ENCODE measurements around the gene EIPR1.

Gene EIPR1

DNA sequence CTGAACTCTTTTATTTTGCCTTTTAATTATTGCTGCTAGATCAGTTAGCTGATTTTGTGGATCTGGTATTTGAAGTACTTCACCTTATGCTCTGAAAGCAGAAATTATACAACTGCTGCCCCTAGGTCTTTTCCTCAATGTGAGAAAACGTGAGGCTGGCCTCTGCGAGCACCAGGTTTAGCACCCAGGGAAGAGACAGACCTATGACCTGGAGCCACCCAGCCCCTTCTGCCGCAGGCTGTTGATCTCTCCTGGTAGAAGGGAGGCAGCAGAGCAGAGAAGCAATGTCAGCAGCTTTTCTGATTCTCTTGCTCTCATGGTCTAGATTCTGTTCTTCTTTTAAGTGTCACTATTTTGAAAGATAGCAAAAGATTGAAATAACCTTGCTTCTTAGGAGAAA lies 21.8 kb upstream of the EIPR1 start:
- H3K4me3 ChIP-seq (ENCODE audit: low read length): no peak overlapping the region
- H3K4me2 ChIP-seq (ENCODE audit: low read length): no peak overlapping the region
- H3K36me3 ChIP-seq (ENCODE audit: insufficient read depth, low read length): peaks cover 39% of the 10 kb centered on the region

DNA sequence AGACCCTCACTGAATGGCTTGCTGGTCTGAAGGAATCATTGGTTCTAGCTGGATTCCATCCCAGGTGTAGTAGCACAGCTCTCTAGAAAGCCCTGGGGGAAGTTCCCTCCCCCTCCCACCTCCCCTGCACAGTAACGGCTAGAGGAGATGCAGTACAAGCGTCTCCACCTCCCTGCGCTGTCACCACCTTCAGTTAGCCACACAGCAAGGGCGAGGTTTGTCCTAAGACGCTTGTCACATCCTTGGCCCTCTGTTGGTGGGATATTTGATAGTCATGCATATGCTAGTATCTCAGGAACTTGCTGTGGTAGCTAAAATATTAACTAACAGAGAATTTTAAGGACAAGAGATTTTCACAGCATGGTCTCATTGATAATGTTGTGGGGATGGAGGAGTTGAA lies 21.2 kb upstream of the EIPR1 start:
- H3K27me3 ChIP-seq (ENCODE audit: control insufficient read depth, insufficient read depth, low read length): no peaks in the 10 kb centered on the region
- no peaks in the 10 kb centered on the region for H3K4me1 ChIP-seq (ENCODE audit: control insufficient read depth, insufficient read depth, low read length)
- H3K4me2 ChIP-seq (ENCODE audit: low read length): no peak overlapping the region
- H3K9me3 ChIP-seq (replicated peaks; ENCODE audit: low read length): peaks cover 4% of the 10 kb centered on the region
- H3K4me3 ChIP-seq (ENCODE audit: low read length): no peak overlapping the region
- peaks cover 38% of the 10 kb centered on the region for H3K36me3 ChIP-seq (ENCODE audit: insufficient read depth, low read length)
- H3K9ac ChIP-seq (ENCODE audit: low read depth, low read length): no peak overlapping the region

More for the DNA sequence above, 21.8 kb upstream of the EIPR1 start:
- no peak overlapping the region for H3K9ac ChIP-seq (ENCODE audit: low read depth, low read length)
- peaks cover 4% of the 10 kb centered on the region for H3K9me3 ChIP-seq (replicated peaks; ENCODE audit: low read length)
- H3K27me3 ChIP-seq (ENCODE audit: control insufficient read depth, insufficient read depth, low read length): no peaks in the 10 kb centered on the region
- no peaks in the 10 kb centered on the region for H3K4me1 ChIP-seq (ENCODE audit: control insufficient read depth, insufficient read depth, low read length)

DNA sequence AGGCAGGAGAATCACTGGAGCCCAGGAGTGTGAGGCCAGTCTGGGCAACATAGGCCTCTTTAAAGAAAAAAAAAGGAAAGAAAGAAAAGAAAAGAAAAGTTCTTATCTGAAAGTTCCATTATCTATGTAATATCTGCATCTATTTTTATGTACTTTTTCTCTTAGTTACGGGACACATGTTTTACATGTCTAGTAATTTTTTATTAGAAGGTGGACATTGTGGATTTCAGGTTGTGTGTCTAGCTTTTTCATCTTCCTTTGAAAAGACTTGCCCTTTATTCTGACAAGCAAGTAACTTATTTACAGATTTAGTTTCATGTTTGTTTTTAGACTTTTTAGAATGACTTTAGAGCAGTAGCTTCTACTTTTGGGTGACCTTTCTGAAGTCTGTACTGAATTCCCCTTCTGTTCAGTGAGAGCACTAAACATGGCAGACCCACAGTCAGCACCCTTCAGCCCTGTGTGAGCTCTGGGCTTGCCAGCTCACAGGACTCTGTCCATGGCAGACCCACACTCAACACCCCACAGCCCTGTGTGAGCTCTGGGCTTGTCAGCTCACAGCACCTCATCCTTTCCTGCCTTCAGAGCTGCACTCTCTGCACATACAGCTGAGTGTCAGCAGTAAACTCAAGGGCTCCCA lies 19.4 kb upstream of the EIPR1 start:
- Histone ChIP-seq H3K4me3 (ENCODE audit: low read length) (no peak overlapping the region), H3K9ac (ENCODE audit: low read depth, low read length) (no peak overlapping the region), H3K4me2 (ENCODE audit: low read length) (no peak overlapping the region), H3K9me3 (replicated peaks; ENCODE audit: low read length) (peaks cover 4% of the 10 kb centered on the region), H3K36me3 (ENCODE audit: insufficient read depth, low read length) (peaks cover 41% of the 10 kb centered on the region), H3K4me1 (ENCODE audit: control insufficient read depth, insufficient read depth, low read length) (no peaks in the 10 kb centered on the region), H3K27me3 (ENCODE audit: control insufficient read depth, insufficient read depth, low read length) (no peaks in the 10 kb centered on the region)

DNA sequence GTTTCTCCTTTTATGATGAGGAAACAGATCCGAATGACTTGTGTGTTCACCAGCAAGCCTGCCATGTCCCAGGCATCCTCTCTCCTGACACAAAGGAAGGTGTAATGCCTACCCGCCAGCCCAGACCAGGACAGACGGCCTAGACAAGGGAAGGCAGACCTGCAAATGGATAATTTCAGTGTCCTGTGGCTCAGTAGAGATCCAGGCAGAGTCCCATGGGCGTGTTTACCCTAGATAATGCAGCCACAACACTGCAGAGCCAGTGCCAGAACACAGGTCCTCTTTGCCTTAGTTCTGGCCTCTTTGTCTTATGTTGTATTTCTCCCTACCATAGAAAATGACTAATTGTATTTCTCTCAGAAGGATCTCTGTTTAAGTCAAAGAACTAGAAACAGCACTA lies 14.6 kb upstream of the EIPR1 start:
- Histone ChIP-seq H3K27me3 (ENCODE audit: control insufficient read depth, insufficient read depth, low read length) (no peaks in the 10 kb centered on the region), H3K36me3 (ENCODE audit: insufficient read depth, low read length) (peaks cover 57% of the 10 kb centered on the region), H3K9me3 (replicated peaks; ENCODE audit: low read length) (peaks cover 4% of the 10 kb centered on the region), H3K9ac (ENCODE audit: low read depth, low read length) (no peak overlapping the region), H3K4me3 (ENCODE audit: low read length) (no peak overlapping the region), H3K4me1 (ENCODE audit: control insufficient read depth, insufficient read depth, low read length) (no peaks in the 10 kb centered on the region), H3K4me2 (ENCODE audit: low read length) (no peak overlapping the region)

DNA sequence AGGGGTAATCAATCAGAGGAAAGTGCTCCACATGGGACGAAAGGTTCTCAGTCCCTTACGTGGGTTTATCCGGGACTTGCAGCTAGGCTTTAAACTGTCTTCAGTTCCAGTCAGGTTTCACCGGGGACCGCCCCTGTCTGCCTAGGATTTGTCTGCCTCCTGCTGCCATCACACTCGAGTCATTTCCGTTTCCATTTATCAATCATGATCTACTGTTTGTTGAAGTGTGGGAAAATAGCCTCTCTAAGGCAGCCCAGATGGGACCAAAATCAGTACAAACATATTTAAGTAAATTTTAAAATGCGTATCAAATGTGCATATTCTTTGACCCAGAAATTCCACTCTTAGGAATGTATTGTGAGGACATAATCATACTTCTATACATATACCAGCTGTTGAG lies 12.4 kb upstream of the EIPR1 start:
- Histone ChIP-seq H3K27me3 (ENCODE audit: control insufficient read depth, insufficient read depth, low read length) (no peaks in the 10 kb centered on the region), H3K4me3 (ENCODE audit: low read length) (no peak overlapping the region), H3K9me3 (replicated peaks; ENCODE audit: low read length) (no peaks in the 10 kb centered on the region), H3K4me1 (ENCODE audit: control insufficient read depth, insufficient read depth, low read length) (no peaks in the 10 kb centered on the region), H3K9ac (ENCODE audit: low read depth, low read length) (no peak overlapping the region), H3K36me3 (ENCODE audit: insufficient read depth, low read length) (peaks cover 46% of the 10 kb centered on the region), H3K4me2 (ENCODE audit: low read length) (no peak overlapping the region)

DNA sequence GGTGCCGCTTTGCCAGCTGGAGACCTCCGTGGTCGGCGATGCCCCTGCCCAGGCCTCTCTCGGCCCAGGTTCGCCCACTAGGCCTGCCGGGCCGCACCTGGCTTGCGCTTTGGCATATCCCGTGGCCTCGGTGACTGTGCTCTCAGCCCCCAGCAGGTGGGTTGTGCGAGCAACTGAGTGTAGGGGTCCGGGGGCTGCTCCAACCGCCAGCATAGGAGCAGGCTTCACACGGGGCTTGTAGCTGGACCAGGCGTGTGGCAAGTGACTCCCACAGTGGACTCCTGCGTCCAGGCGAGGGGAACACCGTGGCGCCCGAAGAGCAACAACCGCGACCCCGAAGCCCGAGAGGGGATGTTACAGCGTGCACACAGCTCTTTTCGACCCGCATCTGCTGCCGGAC lies 11.6 kb upstream of the EIPR1 start:
- Histone ChIP-seq H3K27me3 (ENCODE audit: control insufficient read depth, insufficient read depth, low read length) (no peaks in the 10 kb centered on the region), H3K9ac (ENCODE audit: low read depth, low read length) (no peak overlapping the region), H3K4me2 (ENCODE audit: low read length) (no peak overlapping the region), H3K4me3 (ENCODE audit: low read length) (no peak overlapping the region), H3K9me3 (replicated peaks; ENCODE audit: low read length) (no peaks in the 10 kb centered on the region), H3K36me3 (ENCODE audit: insufficient read depth, low read length) (peaks cover 45% of the 10 kb centered on the region), H3K4me1 (ENCODE audit: control insufficient read depth, insufficient read depth, low read length) (no peaks in the 10 kb centered on the region)

DNA sequence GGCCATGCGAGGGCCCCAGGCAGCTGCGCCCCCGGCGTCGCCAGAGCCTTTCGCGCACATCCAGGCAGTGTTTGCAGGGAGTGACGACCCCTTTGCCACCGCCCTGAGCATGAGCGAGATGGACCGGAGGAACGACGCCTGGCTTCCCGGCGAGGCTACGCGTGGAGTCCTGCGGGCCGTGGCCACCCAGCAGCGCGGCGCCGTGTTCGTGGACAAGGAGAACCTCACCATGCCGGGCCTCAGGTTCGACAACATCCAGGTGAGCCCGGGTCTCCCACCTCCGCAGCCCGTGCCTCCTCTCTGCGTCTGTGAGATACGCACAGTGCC lies 10.8 kb upstream of the EIPR1 start:
- no peak overlapping the region for H3K4me3 ChIP-seq (ENCODE audit: low read length)
- H3K36me3 ChIP-seq (ENCODE audit: insufficient read depth, low read length): peaks cover 38% of the 10 kb centered on the region
- H3K4me1 ChIP-seq (ENCODE audit: control insufficient read depth, insufficient read depth, low read length): no peaks in the 10 kb centered on the region
- H3K9ac ChIP-seq (ENCODE audit: low read depth, low read length): no peak overlapping the region
- H3K9me3 ChIP-seq (replicated peaks; ENCODE audit: low read length): no peaks in the 10 kb centered on the region
- H3K27me3 ChIP-seq (ENCODE audit: control insufficient read depth, insufficient read depth, low read length): no peaks in the 10 kb centered on the region
- no peak overlapping the region for H3K4me2 ChIP-seq (ENCODE audit: low read length)

DNA sequence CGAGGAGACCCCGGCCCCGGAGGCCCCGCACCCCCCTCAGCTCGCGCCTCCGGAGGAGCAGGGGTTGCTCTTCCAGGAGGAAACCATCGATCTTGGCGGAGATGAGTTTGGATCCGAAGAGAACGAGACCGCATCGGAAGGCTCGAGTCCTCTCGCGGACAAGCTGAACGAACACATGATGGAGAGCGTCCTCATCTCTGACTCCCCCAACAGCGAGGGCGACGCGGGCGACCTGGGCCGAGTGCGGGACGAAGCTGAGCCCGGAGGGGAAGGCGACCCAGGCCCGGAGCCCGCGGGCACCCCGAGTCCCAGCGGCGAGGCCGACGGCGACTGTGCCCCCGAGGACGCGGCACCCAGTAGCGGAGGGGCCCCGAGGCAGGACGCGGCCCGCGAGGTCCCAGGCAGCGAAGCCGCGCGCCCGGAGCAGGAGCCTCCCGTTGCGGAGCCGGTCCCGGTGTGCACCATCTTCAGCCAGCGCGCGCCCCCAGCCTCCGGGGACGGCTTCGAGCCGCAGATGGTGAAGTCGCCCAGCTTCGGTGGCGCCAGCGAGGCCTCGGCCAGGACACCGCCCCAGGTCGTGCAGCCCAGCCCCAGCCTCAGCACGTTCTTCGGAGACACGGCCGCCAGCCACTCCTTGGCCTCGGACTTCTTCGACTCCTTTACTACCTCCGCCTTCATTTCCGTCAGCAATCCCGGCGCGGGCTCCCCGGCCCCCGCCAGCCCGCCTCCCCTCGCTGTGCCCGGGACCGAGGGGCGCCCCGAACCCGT lies 10.2 kb upstream of the EIPR1 start:
- H3K9me3 ChIP-seq (replicated peaks; ENCODE audit: low read length): no peaks in the 10 kb centered on the region
- H3K36me3 ChIP-seq (ENCODE audit: insufficient read depth, low read length): peaks cover 37% of the 10 kb centered on the region

DNA sequence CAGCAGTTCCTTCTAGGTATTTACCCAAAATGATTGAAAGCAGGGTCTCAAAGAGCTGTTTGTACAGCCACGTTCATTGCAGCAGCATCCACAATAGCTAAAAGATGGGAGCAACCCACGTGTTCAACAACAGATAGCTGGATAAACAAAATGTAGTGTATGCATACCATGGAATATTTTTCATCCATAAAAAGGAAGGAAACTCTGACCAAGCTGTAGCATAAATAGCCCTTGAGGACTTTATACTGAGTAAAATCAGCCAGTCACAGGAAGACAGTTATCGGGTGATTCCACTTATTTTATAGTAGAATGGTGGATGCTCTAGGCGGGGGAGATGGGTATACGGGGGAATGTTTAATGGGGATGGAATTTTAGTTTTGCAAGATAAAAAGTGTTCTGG lies 9.4 kb upstream of the EIPR1 start:
- H3K9ac ChIP-seq (ENCODE audit: low read depth, low read length): no peak overlapping the region
- H3K4me1 ChIP-seq (ENCODE audit: control insufficient read depth, insufficient read depth, low read length): no peaks in the 10 kb centered on the region
- peaks cover 35% of the 10 kb centered on the region for H3K36me3 ChIP-seq (ENCODE audit: insufficient read depth, low read length)
- H3K9me3 ChIP-seq (replicated peaks; ENCODE audit: low read length): no peaks in the 10 kb centered on the region
- no peaks in the 10 kb centered on the region for H3K27me3 ChIP-seq (ENCODE audit: control insufficient read depth, insufficient read depth, low read length)
- no peak overlapping the region for H3K4me2 ChIP-seq (ENCODE audit: low read length)
- H3K4me3 ChIP-seq (ENCODE audit: low read length): no peak overlapping the region

More for the DNA sequence above, 10.2 kb upstream of the EIPR1 start:
- H3K4me2 ChIP-seq (ENCODE audit: low read length): no peak overlapping the region
- no peaks in the 10 kb centered on the region for H3K4me1 ChIP-seq (ENCODE audit: control insufficient read depth, insufficient read depth, low read length)
- H3K27me3 ChIP-seq (ENCODE audit: control insufficient read depth, insufficient read depth, low read length): no peaks in the 10 kb centered on the region
- no peak overlapping the region for H3K4me3 ChIP-seq (ENCODE audit: low read length)
- no peak overlapping the region for H3K9ac ChIP-seq (ENCODE audit: low read depth, low read length)

DNA sequence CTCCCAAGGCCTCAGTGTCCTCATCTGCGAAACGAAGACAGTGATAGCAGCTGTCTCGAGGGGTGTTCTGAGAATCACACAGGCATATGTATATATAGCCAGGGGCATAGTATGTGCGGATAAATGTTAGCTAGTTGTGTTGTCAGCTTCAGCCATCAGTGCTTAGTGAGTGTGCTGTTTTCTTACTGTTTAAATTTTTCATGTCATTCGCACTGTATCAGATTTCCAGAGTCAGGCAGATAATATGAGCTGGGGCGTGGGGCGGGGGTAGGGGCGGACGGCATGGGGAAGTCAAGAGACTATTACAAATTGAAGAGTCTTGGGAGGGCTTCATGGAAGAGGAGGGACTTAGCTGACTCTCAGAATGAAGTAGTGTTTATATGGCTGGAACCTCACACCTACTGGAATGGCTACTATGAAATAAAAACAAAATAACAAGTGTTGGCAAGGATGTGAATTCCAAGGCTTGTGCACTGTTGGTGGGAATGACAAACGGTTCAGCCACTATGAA lies 8.9 kb upstream of the EIPR1 start:
- Histone ChIP-seq H3K9me3 (replicated peaks; ENCODE audit: low read length) (no peaks in the 10 kb centered on the region), H3K27me3 (ENCODE audit: control insufficient read depth, insufficient read depth, low read length) (no peaks in the 10 kb centered on the region), H3K4me2 (ENCODE audit: low read length) (no peak overlapping the region), H3K9ac (ENCODE audit: low read depth, low read length) (no peak overlapping the region), H3K4me3 (ENCODE audit: low read length) (no peak overlapping the region), H3K4me1 (ENCODE audit: control insufficient read depth, insufficient read depth, low read length) (no peaks in the 10 kb centered on the region), H3K36me3 (ENCODE audit: insufficient read depth, low read length) (peaks cover 30% of the 10 kb centered on the region)

DNA sequence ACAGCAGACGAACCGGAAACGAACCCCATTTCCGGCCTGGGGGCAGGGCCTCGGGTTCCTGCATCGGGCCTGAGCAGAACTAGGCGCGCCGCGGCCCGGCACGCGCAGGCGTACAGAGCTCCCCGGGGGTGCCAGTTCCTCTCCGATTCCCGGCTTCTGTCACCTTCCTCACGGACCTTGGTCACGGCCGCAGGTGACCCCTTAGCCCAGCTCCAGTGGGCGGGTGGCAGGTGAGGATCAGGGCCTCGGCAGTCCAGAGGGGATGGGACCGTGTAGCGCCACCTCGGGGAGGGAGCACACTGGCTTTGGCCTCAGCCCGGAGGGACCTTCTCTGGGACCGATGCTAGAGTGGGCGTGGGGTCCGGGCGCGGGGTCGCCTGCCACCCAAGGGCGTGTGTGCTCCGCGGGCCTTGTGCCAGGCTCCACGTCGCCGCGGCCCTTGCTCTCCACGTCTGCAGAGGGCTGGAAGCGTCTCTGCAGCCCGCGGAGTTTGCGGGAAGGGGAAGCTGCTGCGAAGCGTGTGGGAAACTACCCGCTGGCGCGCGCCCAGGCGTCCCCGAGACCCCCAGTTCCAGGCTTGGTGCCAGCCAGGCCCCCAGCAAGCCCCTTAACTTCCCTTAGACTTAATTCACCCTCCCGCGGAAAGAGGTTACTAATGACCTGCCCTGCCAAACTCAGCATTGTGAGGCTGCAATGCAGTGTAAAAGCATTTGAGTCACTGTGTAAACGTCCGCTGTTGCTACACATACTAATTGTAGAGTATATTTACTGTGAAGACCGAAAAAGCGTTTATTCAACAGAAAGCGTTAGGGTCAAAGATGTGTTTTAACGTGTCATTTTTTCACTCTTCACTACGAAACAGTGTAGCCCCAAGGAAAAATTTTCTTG lies 2.3 kb upstream of the EIPR1 start, which contains the start of gene TRAPPC12:
Gene TRAPPC12 (plus strand): TSS at position 48 of the 888 bp plus-strand sequence. CDS start 7,930 bp downstream, outside the sequence.
- Histone ChIP-seq H3K27me3 (ENCODE audit: control insufficient read depth, insufficient read depth, low read length) (no peaks in the 10 kb centered on the region), H3K9ac (ENCODE audit: low read depth, low read length) (peak within 1 kb of the TSS; percentile 96), H3K4me1 (ENCODE audit: control insufficient read depth, insufficient read depth, low read length) (peaks cover 25% of the 10 kb centered on the region), H3K4me2 (ENCODE audit: low read length) (peak within 1 kb of the TSS; percentile 94), H3K36me3 (ENCODE audit: insufficient read depth, low read length) (peaks cover 8% of the 10 kb centered on the region), H3K9me3 (replicated peaks; ENCODE audit: low read length) (no peaks in the 10 kb centered on the region), H3K4me3 (ENCODE audit: low read length) (peak within 1 kb of the TSS; percentile 99)
